OCI-LY7 (cell line): ENCODE measurements around the gene OPCML.

Experiments
- CTCF ChIP-seq: fragments of 200-600 bp; sonication (generic); conservative IDR thresholded peaks from 2 replicates; pipeline ENCODE4 v1.5.1; 2014; ENCODE audit warnings: mild to moderate bottlenecking, antibody characterized with exemption, low read length, moderate library complexity, mixed read lengths
- EZH2phosphoT487 ChIP-seq: fragments of 200-600 bp; sonication (generic); IDR thresholded peaks from 2 replicates; pipeline ENCODE4 v1.6.1; 2018; ENCODE audit warnings: low read depth, borderline replicate concordance, mild to moderate bottlenecking, mixed run types, antibody characterized with exemption, low read length, moderate library complexity, mixed read lengths

- TF ChIP-seq CTCF (no peak), EZH2phosphoT487 (no peak)
Observed at GRCh38 chr11:132579634-132580327, 952.5 kb downstream of the OPCML start.
